ENCODE measurements around the gene NIT1. TPM values are rescaled to one million over a fixed set of nuclear protein-coding genes. Genes with fewer than 3 reads are reported as not detected.

NIT1 gene
- total and polyA plus RNA-seq, 2 of the 8 experiments (the other 6 are each of a cell fraction or from before 2014, with no cell fraction given) = 33.0 to 40.4 TPM

DNA sequence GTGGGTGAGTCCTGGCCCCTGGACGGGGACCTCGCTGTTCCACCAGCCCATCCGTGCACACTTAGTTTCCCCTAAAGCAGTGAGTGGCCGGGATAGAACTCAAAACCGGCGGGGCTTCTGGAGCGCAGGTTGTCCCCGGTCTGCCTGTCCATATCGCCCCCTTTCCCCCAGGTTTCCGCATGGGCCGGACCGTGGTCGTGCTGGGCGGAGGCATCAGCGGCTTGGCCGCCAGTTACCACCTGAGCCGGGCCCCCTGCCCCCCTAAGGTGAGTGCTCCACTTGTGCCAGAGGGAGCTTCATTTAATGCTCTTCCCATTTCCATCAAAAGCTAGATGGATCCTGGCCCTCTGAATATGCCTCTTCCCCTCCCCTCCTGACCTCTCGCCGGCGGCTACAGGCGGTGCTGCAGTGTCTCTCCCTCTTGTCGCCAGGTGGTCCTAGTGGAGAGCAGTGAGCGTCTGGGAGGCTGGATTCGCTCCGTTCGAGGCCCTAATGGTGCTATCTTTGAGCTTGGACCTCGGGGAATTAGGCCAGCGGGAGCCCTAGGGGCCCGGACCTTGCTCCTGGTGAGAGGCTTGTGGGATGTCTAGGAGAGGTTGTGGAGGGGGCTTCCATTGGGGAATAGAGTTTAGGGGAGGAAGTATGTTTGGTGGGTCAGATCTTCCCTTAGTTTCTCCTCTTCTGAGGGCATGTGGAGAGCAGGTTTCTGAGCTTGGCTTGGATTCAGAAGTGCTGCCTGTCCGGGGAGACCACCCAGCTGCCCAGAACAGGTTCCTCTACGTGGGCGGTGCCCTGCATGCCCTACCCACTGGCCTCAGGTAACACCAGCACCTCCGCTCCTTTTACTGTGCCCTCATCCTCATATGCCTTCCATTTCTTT, 49.0 kb downstream of the NIT1 start:
- peak in 1 of 2 experiments; percentile 71 for DNase-seq (ENCODE audit: low read depth in 1 of 2, low spot score in 2 of 2)
- POLR2A ChIA-PET (ENCODE audit: partially characterized antibody) = interaction anchor here (1.3 to 4.7 kb wide), 9 partner anchors 9 to 148 kb away, joined by 3 to 51 read pairs (median 12); partner anchors contain the start of genes ADAMTS4, B4GALT3, DEDD and NDUFS2
- TF ChIP-seq SIRT6 (IDR thresholded peaks at IDR 0.05; ENCODE audit: low read length) (no peak), PHF8 (conservative IDR thresholded peaks at IDR 0.05; ENCODE audit: low read depth, low read length) (0 out of 2 replicates have a peak, but pooled peaks have one; percentile 15), HDAC2 (IDR thresholded peaks at IDR 0.05; ENCODE audit: borderline replicate concordance in 1 of 2, low read depth in 2 of 2, low read length in 2 of 2) (no peak), TAF7 (optimal IDR thresholded peaks at IDR 0.05; ENCODE audit: borderline replicate concordance, low read depth, low read length) (peak; percentile 13), TEAD4 (IDR thresholded peaks at IDR 0.05; ENCODE audit: low read depth, low read length) (no peak), CTBP2 (IDR thresholded peaks at IDR 0.05; ENCODE audit: borderline replicate concordance, insufficient read depth, insufficient read length, low read length) (no peak), CHD1 (IDR thresholded peaks at IDR 0.05; ENCODE audit: low read depth, low read length) (no peak), CREB1 (IDR thresholded peaks at IDR 0.05) (no peak), POLR2AphosphoS5 (IDR thresholded peaks at IDR 0.05; ENCODE audit: low read depth, low read length) (no peak)
- TF ChIP-seq, protein P1, sequence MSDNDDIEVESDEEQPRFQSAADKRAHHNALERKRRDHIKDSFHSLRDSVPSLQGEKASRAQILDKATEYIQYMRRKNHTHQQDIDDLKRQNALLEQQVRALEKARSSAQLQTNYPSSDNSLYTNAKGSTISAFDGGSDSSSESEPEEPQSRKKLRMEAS (IDR thresholded peaks at IDR 0.05) = peak; percentile 44

More for the DNA sequence above, 49.0 kb downstream of the NIT1 start:
- Histone ChIP-seq H3K36me3 (ENCODE audit: control insufficient read depth in 2 of 4, insufficient read depth in 4 of 4, low read length in 3 of 4) (peaks cover 7 to 20% (median 14%) of the 10 kb centered on the region in 4 experiments; a peak in 6 of 8 replicates), H4K8ac (ENCODE audit: extremely low read depth, insufficient read depth, low read length) (peak overlapping the region; percentile 41), H4K5ac (ENCODE audit: insufficient read length, low read depth, low read length) (peak overlapping the region; percentile 20), H2AK5ac (ENCODE audit: low read depth, low read length) (no peak overlapping the region), H2BK120ac (replicated peaks; ENCODE audit: low read depth, low read length) (no peak overlapping the region), H3K23me2 (ENCODE audit: low read depth, low read length) (peaks cover 11% of the 10 kb centered on the region; the same call in 1 of the 2 replicates), H2BK5ac (ENCODE audit: low read depth, low read length) (0 out of 2 replicates have a peak overlapping the region, but pooled peaks have one; percentile 3), H3K4me1 (replicated peaks in 1 of 4; ENCODE audit: control insufficient read depth in 3 of 4, insufficient read depth in 4 of 4, low read length in 3 of 4) (peaks cover 0 to 7% (median 5%) of the 10 kb centered on the region in 4 experiments; a peak in 4 of 7 replicates), H4K91ac (replicated peaks; ENCODE audit: insufficient read length, low read length) (peak overlapping the region; percentile 67), H3K79me2 (ENCODE audit: control insufficient read depth in 1 of 2, insufficient read depth in 2 of 2, low read length in 2 of 2) (no peaks in the 10 kb centered on the region), H3K4ac (replicated peaks; ENCODE audit: insufficient read length, low read depth, low read length) (peak overlapping the region; percentile 22), H4K20me1 (replicated peaks in 1 of 2; ENCODE audit: control insufficient read depth in 1 of 2, insufficient read depth in 2 of 2, low read length in 2 of 2) (no peaks in the 10 kb centered on the region), H2BK15ac (ENCODE audit: low read length) (peak overlapping the region; percentile 72; the same call in 1 of the 2 replicates), H3K4me2 (ENCODE audit: insufficient read depth in 1 of 2, low read depth in 2 of 2, low read length in 2 of 2) (peak overlapping the region; percentile 66 to 92), H3K4me3 (ENCODE audit: extremely low read depth in 1 of 4, insufficient read depth in 2 of 4, low read depth in 3 of 4, low read length in 4 of 4) (peak overlapping the region; percentile 64 to 83 (median 82)), H3K27ac (ENCODE audit: low read depth, low read length) (peak overlapping the region; percentile 4; the same call in 1 of the 2 replicates), H3K23ac (ENCODE audit: insufficient read length) (no peak overlapping the region), H3K14ac (ENCODE audit: insufficient read length) (no peak overlapping the region), H3K56ac (replicated peaks; ENCODE audit: insufficient read length, low read depth, low read length) (peak overlapping the region; percentile 9), H2AFZ (ENCODE audit: low read length) (no peak overlapping the region), H3K9me3 (ENCODE audit: insufficient read depth in 2 of 2, low read depth in 1 of 2, low read length in 1 of 2) (no peaks in the 10 kb centered on the region), H3K27me3 (replicated peaks in 1 of 4; ENCODE audit: control insufficient read depth in 3 of 4, extremely low read depth in 1 of 4, insufficient read depth in 3 of 4, low read length in 3 of 4) (no peaks in the 10 kb centered on the region), H3K18ac (ENCODE audit: extremely low read depth, low read length) (no peak overlapping the region), H3K9ac (replicated peaks in 1 of 4; ENCODE audit: extremely low read depth in 1 of 4, low read depth in 3 of 4, low read length in 3 of 4) (peak overlapping the region; percentile 43 to 69 (median 54); a peak in 6 of 7 replicates), H2BK12ac (ENCODE audit: low read depth, low read length) (no peak overlapping the region), H2BK20ac (ENCODE audit: low read length) (no peak overlapping the region), H3K79me1 (ENCODE audit: low read depth, low read length) (no peaks in the 10 kb centered on the region)
- FAIRE-seq = no peak
- WGBS, 2 experiments (ENCODE audit: extremely low coverage in 1 of 2, insufficient coverage in 1 of 2, insufficient read length in 1 of 2, insufficient replicate concordance in 2 of 2, low coverage in 1 of 2, low lambda C conversion rate in 2 of 2, missing lambda C conversion rate in 1 of 2) = 7% methylated on average over 31 of the region's 33 CpGs; no CpG with 5 or more reads in 1 of the 2 experiments
- CTCF ChIA-PET (ENCODE audit: partially characterized antibody) = interaction anchor here (0.6 to 5.3 kb wide), 16 partner anchors 9 to 215 kb away, joined by 3 to 32 read pairs (median 6); partner anchors contain the start of genes ADAMTS4, B4GALT3, NDUFS2 and UFC1

Data from H1 (cell line).